Fibroblast of the conjunctiva (primary cell): ENCODE results near the gene TLNRD1.

Experiments used
- DNase-seq: peaks from one replicate; pipeline ENCODE4 v3.0.0-alpha.2; 2010; ENCODE audit warnings: low read depth

The TLNRD1 gene

DNA sequence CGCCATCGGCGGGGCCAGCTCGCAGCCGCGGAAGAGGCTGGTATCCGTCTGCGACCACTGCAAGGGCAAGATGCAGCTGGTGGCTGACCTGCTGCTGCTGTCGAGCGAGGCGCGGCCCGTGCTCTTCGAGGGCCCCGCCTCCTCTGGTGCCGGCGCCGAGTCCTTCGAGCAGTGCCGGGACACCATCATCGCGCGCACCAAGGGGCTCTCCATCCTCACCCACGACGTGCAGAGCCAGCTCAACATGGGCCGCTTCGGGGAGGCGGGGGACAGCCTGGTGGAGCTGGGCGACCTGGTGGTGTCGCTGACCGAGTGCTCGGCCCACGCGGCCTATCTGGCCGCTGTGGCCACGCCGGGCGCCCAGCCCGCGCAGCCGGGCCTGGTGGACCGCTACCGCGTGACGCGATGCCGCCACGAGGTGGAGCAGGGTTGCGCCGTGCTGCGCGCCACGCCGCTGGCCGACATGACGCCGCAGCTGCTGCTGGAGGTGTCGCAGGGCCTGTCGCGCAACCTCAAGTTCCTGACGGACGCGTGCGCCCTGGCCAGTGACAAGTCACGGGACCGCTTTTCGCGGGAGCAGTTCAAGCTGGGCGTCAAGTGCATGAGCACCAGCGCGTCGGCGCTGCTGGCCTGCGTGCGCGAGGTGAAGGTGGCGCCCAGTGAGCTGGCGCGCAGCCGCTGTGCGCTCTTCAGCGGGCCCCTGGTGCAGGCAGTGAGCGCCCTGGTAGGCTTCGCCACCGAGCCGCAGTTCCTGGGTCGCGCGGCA lies 1.8 kb downstream of the TLNRD1 start:
- no peak for DNase-seq

GRCh38 chr15:81003097-81003350 lies 2.3 kb downstream of the TLNRD1 start:
- no peak for DNase-seq

DNA sequence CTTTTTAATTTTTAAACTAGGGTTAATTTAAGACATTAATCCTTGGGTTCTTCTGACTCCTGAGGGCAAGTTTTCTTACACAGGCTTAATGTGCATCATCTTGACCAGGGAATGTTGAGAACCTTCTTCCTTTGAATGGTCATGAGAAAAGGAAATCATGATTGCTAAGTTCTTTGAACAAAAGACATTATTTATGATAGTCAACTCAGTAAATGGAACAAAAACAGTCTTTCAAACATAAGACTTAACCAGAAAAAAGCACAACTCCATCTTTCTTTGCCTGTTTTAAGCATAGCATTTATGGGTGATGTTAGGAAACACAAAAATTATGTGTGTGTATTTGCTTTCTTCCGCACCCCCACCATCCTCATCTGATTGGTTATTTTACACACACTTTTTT lies 5.4 kb downstream of the TLNRD1 start:
- no peak for DNase-seq

- DNase-seq, result no peak
Observed at GRCh38 chr15:81007428-81008064, 6.8 kb downstream of the TLNRD1 start.

GRCh38 chr15:81008312-81008711 lies 7.6 kb downstream of the TLNRD1 start:
- DNase-seq, result no peak

GRCh38 chr15:81010086-81010485 lies 9.4 kb downstream of the TLNRD1 start:
- DNase-seq, result no peak

DNA sequence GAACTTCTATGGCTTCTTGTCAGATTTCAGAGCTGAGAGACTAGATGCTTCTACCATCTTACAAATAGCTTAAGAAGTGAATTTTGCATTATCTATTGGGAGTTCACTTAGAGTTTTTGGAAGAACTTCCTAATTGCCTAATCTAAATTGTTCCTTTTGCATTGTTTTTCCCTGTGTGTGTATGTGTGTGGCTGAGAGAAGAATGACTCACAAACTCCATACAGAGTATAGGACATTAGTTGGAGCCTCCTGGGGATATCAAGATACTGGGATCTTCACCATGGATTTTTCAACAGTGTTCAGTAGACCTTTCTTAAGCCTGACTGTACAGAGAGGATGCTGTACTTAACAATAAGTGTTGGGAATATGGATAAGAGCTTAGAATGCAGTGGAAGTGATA lies 10.9 kb downstream of the TLNRD1 start:
- DNase-seq, result no peak

GRCh38 chr15:81012588-81012987 lies 11.9 kb downstream of the TLNRD1 start:
- no peak for DNase-seq

DNA sequence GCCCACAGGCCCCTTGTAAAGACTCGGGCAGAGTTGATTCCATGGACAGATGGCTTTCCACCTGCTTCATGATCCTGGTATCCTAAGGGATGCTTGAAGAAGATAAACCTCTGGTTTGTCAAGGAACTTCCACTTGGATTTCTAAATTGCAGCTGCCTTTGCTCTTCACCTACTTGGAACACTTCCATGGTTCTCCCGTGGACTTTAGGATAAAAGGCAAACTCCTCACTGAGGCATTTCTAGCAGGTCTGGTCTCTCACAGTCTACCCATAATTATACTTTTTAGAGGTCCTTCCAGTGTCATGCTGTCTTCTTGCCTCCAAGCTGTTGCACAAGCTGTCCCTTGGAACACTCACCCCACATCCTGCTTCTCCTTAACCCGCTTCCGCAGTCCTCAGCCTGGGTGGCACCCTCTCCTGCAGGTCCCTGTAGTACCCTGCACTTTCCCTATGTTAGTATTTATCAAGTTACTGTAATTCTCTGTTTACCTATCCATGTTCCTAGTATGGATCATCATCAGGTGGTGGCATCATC lies 12.7 kb downstream of the TLNRD1 start:
- no peak for DNase-seq

DNA sequence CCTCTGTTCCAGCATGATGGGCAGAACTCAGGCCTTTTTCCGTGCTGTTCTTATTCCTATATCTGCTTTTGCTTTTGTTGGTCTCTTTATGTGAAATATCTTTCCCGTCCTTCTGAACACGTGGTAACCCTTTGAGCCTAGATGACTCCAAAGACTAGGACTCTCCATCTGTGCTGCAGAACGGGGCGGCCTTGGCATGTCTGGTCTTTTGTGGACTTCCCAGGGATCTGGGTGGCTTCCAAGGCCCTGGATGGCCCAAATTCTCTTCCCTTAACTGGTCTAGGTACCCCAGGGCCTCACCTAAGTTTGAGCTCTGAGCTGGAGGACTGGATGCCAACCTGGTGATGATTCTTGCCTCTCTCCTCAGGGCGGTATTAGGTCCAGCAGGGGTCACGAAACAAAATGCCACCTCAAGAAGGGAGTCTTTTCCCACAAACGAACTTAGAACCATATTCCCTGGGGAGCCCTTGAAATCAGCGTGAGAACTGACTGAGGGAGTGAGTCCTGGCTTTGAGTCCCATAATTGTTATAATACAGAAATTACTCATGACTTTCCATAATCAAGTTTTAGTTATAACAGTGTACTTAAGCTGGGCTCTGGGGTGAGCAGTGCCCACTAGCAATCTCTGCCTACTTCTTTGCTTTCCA lies 13.8 kb downstream of the TLNRD1 start:
- DNase-seq, result no peak

DNA sequence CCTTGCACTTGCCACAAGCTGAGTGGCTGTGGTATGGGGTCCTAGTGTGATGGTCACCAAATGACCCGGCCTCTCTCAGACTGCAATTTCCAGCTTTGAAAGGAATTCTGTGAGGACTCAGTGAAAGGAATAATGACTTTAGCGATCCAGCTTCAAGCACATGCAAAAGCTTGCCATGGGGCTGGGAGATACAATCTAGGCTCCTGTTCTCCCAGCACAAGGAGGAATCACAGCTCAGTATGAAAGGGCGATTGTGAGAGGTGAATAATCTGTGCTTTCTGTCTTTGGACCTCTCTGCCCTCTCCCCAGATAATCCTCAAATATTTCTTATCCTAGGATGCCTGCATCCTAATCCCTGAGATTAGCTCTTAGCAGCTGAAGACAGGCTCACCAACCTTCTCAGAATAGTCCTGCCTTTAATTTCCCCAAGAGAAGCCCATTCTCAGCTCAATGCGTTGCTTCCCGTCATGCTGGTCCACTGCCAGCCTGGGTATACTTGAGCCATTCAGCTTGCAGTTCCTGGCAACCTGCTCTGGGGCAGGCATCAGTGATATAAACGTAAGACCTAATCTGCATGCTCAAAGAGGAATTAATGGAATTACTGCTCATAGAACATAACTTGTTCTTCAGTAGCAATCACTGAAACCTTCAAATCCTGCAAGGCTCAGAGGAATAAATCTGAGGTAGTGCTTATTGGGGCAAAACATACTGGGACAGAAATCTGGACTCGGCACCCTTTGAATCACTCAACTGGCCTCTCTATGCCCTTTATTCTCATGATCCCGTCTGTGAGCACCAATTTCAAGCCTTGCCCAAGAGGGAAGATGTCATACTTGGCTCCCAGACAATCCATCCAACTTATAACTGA lies 15.1 kb downstream of the TLNRD1 start:
- DNase-seq, result no peak

DNA sequence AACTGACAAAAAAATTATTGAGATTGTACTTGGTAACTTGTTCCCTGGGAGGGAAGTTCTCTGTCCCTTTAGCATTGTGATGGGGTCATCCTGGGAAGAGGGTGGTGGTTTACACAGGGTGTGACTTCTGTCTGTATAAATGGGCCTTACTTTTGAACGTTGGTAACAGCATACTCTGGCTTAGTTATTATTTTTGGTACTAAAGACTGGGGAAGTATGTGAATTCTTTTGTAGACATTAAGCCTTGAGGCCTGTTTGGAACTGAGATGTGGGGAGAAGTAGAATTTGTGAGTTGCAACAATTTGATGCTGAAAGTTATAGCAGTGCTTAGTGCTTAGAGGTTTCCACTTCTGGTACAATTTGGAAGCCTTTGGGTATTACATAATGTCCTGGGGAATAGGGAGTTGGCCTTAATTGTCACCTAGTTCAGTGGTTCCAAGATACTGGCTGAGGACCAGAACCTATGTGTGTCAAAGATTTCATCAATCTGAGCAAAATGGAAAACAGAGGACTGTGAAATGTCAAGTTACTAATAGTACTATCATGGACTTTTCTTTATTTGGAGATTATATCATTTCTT lies 15.9 kb downstream of the TLNRD1 start:
- DNase-seq, result no peak

- DNase-seq, result no peak
Observed at GRCh38 chr15:81018197-81018596, 17.5 kb downstream of the TLNRD1 start.

- DNase-seq, result no peak
Observed at GRCh38 chr15:81021321-81021720, 20.6 kb downstream of the TLNRD1 start.

DNA sequence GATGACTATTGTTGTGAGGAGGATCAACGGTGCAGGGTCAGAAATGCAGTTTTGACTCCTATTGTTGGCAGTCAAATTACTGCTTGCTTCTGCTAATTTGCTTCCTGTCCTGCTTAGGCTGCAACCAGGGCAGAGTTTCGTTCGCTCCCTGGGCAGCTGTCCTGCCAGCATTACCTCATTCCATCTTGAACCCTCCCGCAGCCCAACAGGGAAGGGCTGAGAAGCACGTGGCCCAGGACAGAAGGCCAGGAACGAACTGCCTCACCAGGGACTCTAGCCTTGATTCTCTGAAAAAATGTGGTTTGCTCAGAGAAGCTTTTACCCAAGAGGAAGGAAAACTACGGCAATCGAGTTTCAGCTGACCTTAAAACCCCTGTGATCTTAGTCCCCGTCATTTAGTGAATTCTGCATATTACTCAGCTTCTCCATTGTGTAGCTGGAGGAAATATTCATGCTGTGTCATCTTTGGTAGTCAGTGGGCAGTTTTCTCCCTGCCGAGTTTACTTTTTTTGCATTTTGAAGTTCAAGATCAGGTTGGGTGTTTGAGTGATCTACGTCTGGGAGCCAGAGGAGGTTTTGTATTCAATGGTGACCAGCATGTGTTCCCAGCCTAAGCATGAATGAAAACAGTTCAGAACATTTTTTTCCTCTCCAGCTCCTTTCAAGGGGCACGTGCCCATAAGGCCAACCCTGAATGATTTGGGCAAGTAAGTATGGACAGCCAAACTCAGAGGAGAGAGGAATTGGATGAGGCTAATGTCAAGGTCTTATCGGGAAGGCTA lies 23.0 kb downstream of the TLNRD1 start:
- DNase-seq, result peak; percentile 21

DNA sequence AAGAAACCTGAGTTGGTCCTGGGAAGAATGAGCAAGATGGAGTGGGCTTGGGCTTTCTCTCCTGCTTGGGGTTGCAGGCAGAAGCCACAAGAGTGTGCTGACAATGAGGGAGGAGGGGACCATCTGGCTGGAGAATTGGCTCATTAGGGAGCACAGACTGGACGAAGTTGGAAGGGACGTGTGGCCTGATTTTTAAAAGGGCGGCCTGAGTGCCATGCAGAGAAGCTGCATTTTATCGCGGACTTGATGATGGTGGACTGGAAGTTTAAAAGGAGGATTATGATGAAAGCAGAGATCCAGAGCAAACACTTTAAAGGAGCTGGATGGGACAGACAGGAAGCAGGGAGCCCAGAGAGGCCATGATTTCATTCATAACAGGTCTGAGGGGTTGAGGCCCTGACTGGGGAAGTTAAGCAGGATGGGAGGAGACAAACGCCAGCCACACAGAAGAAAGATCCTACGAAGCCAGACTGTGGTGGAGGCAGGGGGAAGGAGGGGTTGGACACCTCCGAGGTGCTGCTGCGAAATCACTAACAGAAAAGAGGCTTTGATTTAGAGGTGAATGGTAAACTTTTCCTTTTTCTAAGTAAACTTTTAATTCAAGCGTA lies 23.6 kb downstream of the TLNRD1 start:
- DNase-seq, result no peak

GRCh38 chr15:81024936-81025335 lies 24.2 kb downstream of the TLNRD1 start:
- no peak for DNase-seq

- no peak for DNase-seq
Observed at GRCh38 chr15:81025721-81026370, 25.1 kb downstream of the TLNRD1 start.

DNA sequence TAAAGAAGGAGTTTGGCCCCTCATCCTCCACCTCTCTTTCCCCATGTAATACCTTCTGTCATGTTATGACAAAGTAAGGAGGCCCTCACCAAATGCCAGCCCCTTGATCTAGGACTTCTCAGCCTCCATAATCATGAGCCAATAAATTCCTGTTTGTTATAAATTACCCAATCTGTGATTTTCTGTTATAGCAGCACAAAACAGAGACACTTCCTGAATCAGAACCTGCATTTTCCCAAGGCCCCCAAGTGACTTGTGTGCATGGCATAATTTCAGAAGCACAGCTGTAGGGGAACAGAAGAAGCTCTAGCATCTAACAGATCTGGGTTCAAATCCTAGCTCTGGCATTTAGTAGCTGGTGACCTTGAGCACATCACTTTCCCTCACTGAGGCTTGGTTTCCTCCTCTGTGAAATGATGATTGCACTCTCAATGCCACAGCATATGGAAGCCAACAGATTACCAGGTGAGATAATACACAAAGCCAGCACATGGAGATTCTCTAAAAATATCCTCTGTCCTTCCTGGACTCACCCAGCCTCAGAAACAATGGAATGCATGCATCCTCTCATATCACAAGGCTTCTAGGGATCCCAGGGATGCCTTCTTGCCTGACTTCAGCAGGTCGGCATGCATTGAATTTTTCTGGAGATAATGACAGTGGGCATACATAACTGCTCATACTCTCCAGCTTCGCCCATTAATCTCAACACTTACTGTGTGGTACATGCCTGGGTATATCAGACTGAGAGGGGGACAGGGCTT lies 26.3 kb downstream of the TLNRD1 start:
- DNase-seq, result no peak
